ENCODE measurements around the gene SLC6A7. TPM values are rescaled to one million over a fixed set of nuclear protein-coding genes. Genes with fewer than 3 reads are reported as not detected.

Gene SLC6A7
- polyA plus RNA-seq (ENCODE audit: insufficient read length in 4 of 4): under 1 TPM in 3 of 4 donors, not detected in 1; 0.06 to 0.08 (median 0.06) TPM

GRCh38 chr5:150189728-150190502, at the start of gene SLC6A7:
Gene SLC6A7, plus strand, starts transcription at chr5:150190062. Its CDS starts 266 bp downstream, at chr5:150190328.
- DNase-seq (ENCODE audit: low read depth in 4 of 4, low spot score in 3 of 4): no peak

GRCh38 chr5:150140830-150141229, 49.0 kb upstream of the SLC6A7 start:
- DNase-seq (ENCODE audit: low read depth in 4 of 4, low spot score in 3 of 4): no peak

DNA sequence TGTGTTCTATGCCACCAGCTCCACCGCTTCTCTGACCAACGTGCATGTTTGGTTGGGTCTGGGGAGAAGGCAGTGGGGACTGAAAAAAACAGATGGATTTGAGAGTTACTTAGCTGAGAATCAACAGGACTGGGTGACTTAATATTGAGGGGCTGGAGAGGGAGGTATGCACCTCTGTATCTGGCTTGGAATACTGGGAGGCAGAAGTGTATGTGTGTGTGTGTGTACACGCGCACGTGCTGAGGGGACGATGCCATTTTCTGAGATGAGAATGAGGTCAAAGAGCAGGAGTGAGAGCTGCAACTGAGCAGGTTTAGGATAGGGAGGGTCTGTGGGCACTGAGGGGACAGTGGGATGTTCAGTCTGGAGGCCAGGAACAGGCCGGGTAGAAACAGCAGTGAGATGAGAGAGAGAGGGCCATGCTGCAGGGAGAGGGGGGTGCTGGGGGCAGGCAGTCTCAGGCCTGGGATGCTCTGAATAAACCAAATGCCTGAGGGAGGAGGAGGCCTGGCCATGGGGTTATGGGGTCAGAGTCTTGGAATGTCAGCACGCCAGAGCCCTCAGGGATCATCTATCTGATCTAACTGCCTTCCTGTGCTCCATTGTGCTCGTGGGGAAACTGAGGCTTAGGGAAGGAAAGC, 48.2 kb upstream of the SLC6A7 start:
- DNase-seq (ENCODE audit: low read depth in 4 of 4, low spot score in 3 of 4): no peak

DNA sequence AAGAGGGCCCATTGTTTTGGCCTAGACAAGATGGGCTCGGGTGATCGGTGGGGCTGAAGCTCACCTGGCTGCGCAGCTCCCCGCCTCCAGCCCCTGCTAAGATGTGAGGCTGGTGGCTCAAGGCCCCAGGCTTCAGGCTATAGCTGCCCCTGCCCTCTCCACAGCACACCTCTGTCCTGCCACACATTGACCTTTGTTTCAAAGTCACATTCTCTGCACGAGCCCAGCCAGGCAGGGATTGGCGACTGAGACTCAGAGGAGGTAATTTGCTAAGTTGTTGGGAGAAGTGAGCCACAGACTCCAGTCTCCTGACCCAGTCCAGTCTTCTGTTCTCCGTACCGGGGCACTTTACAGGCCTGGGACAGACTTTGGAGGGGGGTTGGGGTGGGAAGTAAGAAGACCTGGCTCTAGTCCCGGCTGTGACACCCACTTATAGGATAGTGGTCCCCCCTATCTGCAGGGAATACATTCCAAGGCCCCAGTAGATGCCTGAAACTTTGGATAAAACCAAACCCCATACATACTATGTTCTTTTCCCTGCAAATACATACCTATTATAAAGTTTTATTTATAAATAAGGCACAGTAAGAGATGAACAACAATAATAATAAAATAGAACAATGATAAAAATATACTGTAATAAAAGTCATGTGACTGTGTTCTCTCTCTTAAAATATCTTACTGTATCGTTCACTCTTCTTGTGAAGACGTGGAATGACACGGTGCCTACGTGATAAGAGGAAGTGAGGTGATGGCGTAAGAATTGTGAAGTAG, 47.5 kb upstream of the SLC6A7 start:
- no peak for DNase-seq (ENCODE audit: low read depth in 4 of 4, low spot score in 3 of 4)

DNA sequence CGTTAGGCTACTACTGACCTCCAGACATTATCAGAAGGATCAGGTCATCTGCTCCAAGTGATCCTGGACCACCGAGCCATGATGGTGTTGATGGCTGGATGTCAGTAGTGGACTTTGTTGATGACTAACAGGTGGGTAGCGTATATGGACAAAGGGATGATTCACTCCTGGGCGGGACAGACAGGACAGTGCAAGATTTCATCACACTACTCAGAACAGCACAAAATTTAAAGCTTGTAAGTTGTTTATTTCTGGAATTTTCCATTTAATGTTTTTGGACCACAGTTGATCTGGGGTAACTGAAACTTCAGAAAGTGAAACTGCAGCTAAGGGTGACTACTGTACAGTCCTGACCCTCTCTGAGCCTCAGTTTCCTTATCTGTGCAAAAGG, 46.9 kb upstream of the SLC6A7 start:
- no peak for DNase-seq (ENCODE audit: low read depth in 4 of 4, low spot score in 3 of 4)

DNA sequence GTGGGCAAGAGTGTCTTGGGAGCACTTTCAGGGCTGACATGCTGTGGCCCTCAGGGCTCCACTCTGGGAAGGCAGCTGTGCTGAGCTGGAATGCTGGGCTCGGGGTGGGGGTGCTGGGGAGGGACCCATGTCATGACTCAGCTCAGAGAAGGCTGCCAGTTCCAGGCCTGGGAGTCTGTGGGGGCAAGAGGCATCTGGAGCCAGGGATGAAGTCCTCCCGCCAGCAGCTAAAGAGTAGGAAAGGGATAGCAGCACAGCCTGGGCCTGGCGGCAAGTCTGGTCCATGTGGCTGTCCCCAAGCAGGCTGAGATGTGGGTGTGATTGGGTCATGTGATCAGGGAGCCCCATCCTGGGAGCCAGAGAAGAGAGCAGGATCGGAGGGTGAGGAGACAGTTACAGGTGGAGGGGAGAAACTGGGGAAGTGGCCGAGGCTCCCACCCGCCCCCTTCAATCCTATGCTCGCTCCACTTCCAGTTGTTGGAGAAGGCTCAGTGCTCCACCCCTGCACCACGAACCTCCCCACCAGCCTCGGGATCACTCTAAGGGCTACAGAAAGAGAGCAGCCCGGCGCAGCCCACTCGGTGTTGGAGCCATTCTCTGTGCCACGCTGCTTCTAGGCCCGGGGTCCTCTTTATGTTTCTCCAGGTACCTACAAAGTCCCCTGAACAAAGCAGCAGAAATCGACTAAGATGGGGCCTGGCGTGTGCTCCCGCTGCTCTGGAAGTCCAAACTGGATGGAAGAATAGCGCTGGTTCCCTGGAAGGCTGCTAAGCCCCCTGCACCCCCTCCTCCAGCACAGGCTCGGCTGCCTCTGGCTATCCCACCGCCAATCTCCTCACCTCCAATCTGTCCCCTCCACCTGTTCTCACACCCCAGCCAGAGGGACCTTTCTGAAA, 46.3 kb upstream of the SLC6A7 start:
- no peak for DNase-seq (ENCODE audit: low read depth in 4 of 4, low spot score in 3 of 4)

DNA sequence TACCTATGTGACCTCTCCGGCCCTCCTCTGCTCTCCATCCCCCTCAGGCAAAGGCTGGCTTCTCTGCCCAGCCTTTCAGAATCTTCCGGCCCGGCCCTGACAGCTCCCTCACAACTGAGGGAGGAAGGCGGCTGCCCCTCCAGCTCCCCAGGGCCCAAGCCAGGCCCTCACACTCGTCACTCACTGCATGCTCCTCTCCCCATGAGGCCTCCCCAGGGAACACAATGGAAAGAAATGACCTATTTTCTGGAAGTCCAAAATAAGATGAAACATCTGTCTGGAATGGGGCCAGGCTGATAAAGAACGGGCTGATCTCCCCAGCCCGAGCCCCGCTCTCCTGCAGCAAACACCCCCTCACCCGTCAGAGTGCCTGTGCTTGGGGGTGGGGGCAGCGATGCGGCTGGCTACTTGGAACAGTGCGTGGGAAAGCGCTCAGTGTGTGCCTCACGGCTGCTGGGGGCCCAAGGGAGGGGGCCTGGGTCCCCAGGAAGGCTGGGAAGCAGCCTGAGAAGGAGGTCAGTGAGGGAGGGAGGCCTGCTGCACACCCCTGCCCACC, 45.5 kb upstream of the SLC6A7 start:
- peak in 1 of 4 donors; percentile 63 for DNase-seq (ENCODE audit: low read depth in 4 of 4, low spot score in 3 of 4)

- DNase-seq (ENCODE audit: low read depth in 4 of 4, low spot score in 3 of 4): no peak
These were observed 45.0 kb upstream of the SLC6A7 start for GRCh38 chr5:150144879-150145278.

DNA sequence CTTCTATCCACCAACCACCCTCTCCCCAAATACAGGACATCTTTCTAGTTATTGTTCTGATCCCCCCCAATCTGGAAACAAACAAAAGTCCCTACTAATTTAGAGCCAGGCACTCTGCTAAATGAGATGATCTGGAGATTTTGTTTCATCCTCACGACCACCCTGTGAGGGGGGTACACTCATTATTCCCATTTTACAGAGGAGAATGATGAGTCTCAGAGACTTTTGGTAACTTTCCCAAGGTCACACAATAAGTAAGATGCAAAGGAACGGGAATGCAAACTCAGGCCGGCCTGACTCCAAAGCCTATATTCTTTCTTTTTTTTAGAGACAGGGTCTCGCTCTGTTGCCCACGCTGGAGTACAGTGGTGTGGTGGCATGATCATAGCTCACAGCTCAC, 43.6 kb upstream of the SLC6A7 start:
- no peak for DNase-seq (ENCODE audit: low read depth in 4 of 4, low spot score in 3 of 4)

- DNase-seq (ENCODE audit: low read depth in 4 of 4, low spot score in 3 of 4): no peak
These were observed 42.8 kb upstream of the SLC6A7 start for GRCh38 chr5:150146862-150147601.

- DNase-seq (ENCODE audit: low read depth in 4 of 4, low spot score in 3 of 4): no peak
These were observed 42.2 kb upstream of the SLC6A7 start for GRCh38 chr5:150147670-150148069.

DNA sequence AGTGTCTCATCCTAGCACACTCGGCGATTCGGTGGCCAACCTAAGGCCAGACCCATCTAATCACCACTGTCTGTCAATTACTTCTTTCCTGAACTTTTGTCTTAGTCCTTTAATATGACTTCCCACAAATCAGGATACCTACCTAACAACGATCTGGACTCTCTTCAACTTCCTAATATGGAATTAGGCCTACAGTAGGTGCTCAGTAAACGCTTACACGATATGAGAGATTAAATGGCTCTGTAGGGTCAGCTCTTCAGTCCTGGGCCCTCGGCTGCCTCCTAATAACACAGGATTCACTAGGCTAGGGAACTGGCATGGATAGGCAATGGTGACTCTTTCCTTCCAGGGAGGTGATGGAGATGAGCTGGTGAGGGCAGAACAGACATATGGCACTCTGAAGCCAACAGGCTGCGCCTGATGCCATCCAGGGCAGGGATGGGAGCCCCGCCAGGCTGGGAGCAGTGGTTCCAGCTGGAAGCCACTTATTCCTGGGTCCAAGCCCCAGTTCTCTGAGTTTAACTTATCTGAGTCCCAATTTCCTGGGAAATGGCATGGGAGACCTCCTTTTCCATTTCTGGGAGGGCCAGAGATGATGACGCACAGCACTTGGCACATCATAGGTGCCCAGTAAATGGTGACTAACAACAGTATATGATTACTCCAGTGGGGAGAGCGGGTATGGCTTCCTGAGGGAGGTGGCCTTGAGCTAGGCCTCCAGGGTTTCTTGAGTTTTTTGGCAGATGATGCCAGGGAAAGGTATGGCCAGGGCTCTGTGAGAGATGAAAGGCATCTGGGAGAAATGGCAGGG, 41.5 kb upstream of the SLC6A7 start:
- DNase-seq (ENCODE audit: low read depth in 4 of 4, low spot score in 3 of 4): no peak

GRCh38 chr5:150149618-150150017, 40.2 kb upstream of the SLC6A7 start:
- DNase-seq (ENCODE audit: low read depth in 4 of 4, low spot score in 3 of 4): no peak

DNA sequence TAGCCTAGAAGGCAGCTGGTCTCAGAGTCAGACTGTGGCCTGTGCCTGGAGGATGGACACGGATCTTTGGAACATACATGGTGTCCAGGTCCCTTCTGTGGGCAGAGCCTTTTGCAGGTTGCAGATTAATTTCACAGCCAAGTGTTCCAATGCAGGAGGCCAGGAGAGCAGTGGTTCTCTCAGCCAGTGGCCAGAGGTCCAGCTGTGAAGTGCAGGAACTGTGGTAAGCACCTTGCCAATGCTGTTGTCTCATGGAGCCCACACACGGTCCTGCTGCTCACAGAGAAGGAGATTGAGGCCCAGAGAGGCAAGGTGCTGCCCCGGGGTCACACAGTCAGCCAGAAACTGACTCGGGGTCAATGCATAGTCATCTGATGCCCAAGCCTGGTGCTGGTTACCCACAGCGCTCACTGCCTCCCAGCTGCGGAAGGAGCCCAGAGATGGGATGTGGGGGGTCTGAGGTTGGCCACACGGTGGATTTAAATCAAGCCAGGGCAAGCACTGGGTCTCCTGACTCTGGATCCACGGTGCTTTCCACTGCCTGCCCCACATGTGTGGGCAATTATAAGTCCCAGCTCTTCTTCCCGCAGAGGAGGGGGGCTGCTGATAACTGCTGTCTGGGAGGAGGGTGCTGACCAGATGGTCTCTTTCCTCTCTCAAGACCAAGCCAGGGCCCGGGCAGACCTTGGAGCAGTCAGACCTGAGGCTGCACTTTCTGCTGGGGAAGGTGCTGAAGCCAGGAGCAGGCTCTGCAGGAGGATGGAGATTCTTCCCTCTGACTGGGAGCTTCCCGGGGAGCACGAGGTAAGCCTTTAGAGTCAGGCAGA, 37.0 kb upstream of the SLC6A7 start:
- no peak for DNase-seq (ENCODE audit: low read depth in 4 of 4, low spot score in 3 of 4)

DNA sequence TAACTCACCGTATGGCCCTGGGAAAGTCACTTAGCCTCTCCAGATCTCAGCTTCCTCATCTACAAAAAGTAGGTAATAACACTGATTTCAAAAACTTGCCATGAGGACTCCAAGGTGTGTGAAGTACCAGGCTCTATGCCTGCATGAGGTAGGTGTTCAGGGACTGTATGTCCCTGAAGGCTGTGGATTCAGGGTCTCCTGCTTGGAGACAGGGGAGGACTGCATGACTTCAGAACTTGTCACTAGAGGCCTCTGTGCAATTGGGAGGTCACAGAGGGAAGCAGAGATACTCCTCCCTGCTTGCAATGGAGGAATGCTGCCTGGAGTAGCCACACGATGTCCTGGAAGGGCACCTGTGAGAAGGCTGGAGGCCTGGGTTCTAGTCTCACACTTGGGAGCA, 36.4 kb upstream of the SLC6A7 start:
- no peak for DNase-seq (ENCODE audit: low read depth in 4 of 4, low spot score in 3 of 4)

DNA sequence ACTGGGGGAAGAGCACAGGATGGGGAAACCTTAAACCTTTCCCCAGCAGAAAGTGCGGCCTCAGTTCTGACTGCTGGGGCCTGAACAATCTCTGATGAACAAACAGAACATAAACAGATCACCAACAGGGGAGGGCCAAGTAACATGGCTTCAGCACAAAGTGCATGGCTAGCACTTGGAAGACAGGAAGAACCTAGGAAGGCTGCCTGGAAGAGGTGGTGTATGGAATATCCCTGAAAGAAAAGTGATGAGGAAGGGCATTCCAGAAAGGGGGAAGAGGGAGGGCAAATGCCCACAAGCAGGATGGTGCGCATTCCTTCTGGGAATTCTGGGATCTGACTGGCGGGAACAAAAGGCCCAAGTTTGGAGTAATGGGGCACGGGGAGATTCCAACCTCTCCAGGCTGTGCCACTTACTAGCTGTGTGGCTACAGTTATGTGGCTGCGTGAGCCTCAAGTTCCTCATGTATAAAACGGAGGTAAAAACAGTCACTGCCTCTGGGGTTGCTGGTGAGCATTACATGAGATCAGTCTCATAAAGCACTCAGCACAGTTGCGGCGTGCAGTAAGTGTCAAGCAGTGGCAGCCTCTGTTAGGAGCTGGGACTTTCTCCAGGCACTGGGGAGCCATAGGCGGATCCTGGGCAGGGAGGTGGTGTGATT, 35.8 kb upstream of the SLC6A7 start:
- no peak for DNase-seq (ENCODE audit: low read depth in 4 of 4, low spot score in 3 of 4)

- DNase-seq (ENCODE audit: low read depth in 4 of 4, low spot score in 3 of 4): no peak
These were observed 35.2 kb upstream of the SLC6A7 start for GRCh38 chr5:150154618-150155128.

Measured in right renal pelvis (tissue), 4 donors.